ENCODE data around the gene CD38.

The CD38 gene

GRCh38 chr4:15899511-15899910 lies 121.4 kb downstream of the CD38 start:
- DNase-seq (ENCODE audit: low spot score) = no peak

GRCh38 chr4:15901007-15901406 lies 122.9 kb downstream of the CD38 start:
- DNase-seq (ENCODE audit: low spot score) = no peak

- no peak for DNase-seq (ENCODE audit: low spot score)
Observed at GRCh38 chr4:15901998-15902397, 123.9 kb downstream of the CD38 start.

- DNase-seq (ENCODE audit: low spot score) = no peak
Observed at GRCh38 chr4:15902746-15903145, 124.6 kb downstream of the CD38 start.
